Fibroblast of gingiva (primary cell): ENCODE measurements around the gene HMGCR.

Experiments
- DNase-seq: peaks from one replicate; pipeline ENCODE4 v3.0.0-alpha.2; 2011; ENCODE audit warnings: low read depth

Gene HMGCR

DNA sequence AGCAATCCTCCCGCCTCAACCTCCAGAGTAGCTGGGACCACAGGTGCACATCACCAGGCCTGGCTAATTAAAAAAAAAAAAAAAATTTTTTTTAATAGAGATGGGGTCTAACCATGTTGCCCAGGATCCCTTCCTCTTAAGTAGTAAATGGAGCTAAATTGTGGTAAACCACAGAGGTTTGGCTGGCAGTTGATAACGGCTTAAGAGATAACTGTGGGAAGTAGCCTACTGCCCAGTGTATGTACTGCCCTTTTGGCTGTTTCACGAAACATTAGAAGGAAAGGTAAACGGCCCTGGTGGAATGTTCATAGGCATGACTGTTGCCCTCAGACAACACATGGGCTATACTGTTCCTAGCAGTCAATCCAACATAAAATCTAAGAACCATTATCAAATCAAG is 44.4 kb downstream of the HMGCR start:
- no peak for DNase-seq

- no peak for DNase-seq
Observed at GRCh38 chr5:75384218-75384617, 47.2 kb downstream of the HMGCR start.

GRCh38 chr5:75387806-75388205 is 50.8 kb downstream of the HMGCR start:
- DNase-seq: no peak

- DNase-seq: no peak
Observed at GRCh38 chr5:75389430-75389829, 52.4 kb downstream of the HMGCR start.

GRCh38 chr5:75395277-75395676 is 58.3 kb downstream of the HMGCR start:
- no peak for DNase-seq

GRCh38 chr5:75405296-75405695 is 68.3 kb downstream of the HMGCR start:
- DNase-seq: no peak
